ENCODE data around the gene PRRT1B. TPM values are rescaled to one million over a fixed set of nuclear protein-coding genes. Genes with fewer than 3 reads are reported as not detected.

The PRRT1B gene
- polyA plus RNA-seq, 5 donors = 4.1 to 9.8 (median 8.2) TPM

- no peak for DNase-seq
These were observed 50.5 kb downstream of the PRRT1B start for GRCh38 chr9:131595696-131596429.

- DNase-seq = no peak
These were observed 51.1 kb downstream of the PRRT1B start for GRCh38 chr9:131596430-131596743.

GRCh38 chr9:131597246-131597645 lies 51.9 kb downstream of the PRRT1B start:
- no peak for DNase-seq

- DNase-seq = no peak
These were observed 52.8 kb downstream of the PRRT1B start for GRCh38 chr9:131598121-131598520.

GRCh38 chr9:131601683-131602181 lies 56.4 kb downstream of the PRRT1B start:
- no peak for DNase-seq

- DNase-seq = no peak
These were observed 57.9 kb downstream of the PRRT1B start for GRCh38 chr9:131603199-131603598.

- no peak for DNase-seq
These were observed 58.6 kb downstream of the PRRT1B start for GRCh38 chr9:131603711-131604439.

- DNase-seq = no peak
These were observed 60.7 kb downstream of the PRRT1B start for GRCh38 chr9:131605770-131606590.

GRCh38 chr9:131606896-131607567 lies 61.7 kb downstream of the PRRT1B start:
- no peak for DNase-seq

GRCh38 chr9:131607591-131607990 lies 62.3 kb downstream of the PRRT1B start:
- DNase-seq = no peak

- DNase-seq = peak; percentile 83 to 85
These were observed 63.2 kb downstream of the PRRT1B start for GRCh38 chr9:131608493-131609037.

Other genes with a start within 250 kb of the PRRT1B start
- 100 to 1,000 TPM; 137 to 191 (median 164) TPM for gene PRRC2B, start 151.4 kb upstream of the PRRT1B start, polyA plus RNA-seq (ENCODE audit: insufficient read depth in 1 of 5, insufficient read length in 5 of 5, low replicate concordance in 1 of 5)
- 10 to 100 TPM; 32.7 to 52.6 (median 36.0) TPM for gene POMT1, start 42.6 kb upstream of the PRRT1B start, polyA plus RNA-seq (ENCODE audit: insufficient read depth in 1 of 5, insufficient read length in 5 of 5, low replicate concordance in 1 of 5)
- 10 to 100 TPM; 26.2 to 31.5 (median 30.2) TPM for gene UCK1, start 14.3 kb upstream of the PRRT1B start, polyA plus RNA-seq (ENCODE audit: insufficient read depth in 1 of 5, insufficient read length in 5 of 5, low replicate concordance in 1 of 5)
- gene RAPGEF1, start 194.6 kb downstream of the PRRT1B start, polyA plus RNA-seq (ENCODE audit: insufficient read depth in 1 of 5, insufficient read length in 5 of 5, low replicate concordance in 1 of 5) = 10 to 100 TPM; 35.6 to 44.8 (median 40.5) TPM

Measured in right lung (tissue), 5 donors.